ENCODE results near the gene BRD2.

Gene BRD2

DNA sequence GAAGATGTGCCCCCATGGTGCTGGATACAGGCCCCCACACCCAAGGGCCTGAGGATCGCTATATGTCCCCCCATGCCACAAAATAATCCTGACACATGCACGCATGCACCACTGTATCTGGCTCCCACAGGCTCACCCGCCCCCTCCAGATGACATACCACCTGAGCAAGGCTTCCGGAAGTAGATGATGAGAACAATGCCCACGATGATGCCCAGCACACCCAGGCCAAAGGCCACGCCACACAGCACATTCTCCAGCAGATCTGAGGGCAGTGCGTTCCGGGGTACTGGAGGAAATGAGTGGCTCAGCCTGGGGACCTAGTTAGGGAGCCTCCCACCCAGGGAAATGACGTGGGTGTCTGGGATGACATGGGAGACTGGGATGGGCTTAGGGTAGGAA lies 19.3 kb upstream of the BRD2 start:
- no peak for DNase-seq (ENCODE audit: low read depth)

- no peak for DNase-seq (ENCODE audit: low read depth)
Measured at GRCh38 chr6:32950010-32950409, 18.4 kb upstream of the BRD2 start.

- DNase-seq (ENCODE audit: low read depth) = no peak
Measured at GRCh38 chr6:32950449-32950848, 17.9 kb upstream of the BRD2 start.

GRCh38 chr6:32952817-32953739 lies 15.3 kb upstream of the BRD2 start, which contains the start of gene HLA-DMA:
Gene HLA-DMA (minus strand): TSS chr6:32953097. CDS start chr6:32953036, 61 bp downstream.
- DNase-seq (ENCODE audit: low read depth) = no peak

- no peak for DNase-seq (ENCODE audit: low read depth)
Measured at GRCh38 chr6:32953775-32954174, 14.6 kb upstream of the BRD2 start.

- DNase-seq (ENCODE audit: low read depth) = no peak
Measured at GRCh38 chr6:32954267-32954666, 14.1 kb upstream of the BRD2 start.

DNA sequence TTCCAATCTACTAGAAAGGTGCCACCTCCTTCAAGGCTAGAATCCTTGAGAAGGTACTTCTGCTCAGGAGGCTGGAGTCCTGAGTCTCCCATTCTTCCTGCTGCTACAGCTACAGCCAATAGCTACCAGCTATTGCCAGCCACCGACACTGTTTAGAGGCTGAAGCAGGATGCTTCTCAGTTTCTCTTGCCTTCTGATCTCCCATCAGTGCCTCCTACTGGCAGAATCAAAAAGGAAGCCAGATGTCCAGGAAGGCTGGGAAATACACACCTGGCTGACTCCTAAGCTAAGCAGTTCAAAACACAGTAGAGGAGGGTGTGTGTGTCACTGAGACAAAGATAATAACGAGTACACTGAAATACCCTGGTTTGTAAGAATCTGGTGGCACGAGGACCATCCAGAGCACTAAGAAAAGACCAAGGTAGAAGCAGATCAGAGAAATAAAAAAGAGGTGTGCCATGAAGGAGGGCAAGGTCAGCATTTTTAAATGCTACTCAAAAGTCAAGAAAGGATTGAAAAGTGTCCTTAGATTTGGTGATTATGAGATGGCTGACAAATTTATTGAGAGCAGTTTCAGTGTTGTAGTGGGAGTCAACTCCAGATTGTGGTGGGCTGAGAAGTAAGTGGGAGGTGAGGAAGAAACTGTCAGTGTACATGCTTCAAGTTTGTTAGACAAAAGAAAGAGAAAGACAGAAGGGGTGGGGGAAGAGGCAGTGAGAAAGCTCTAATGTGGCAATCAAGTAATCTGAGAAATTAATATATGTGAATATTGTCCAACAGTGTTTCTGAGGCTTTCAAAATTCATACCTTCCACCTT lies 13.2 kb upstream of the BRD2 start:
- no peak for DNase-seq (ENCODE audit: low read depth)

GRCh38 chr6:32956176-32956575 lies 12.2 kb upstream of the BRD2 start:
- DNase-seq (ENCODE audit: low read depth) = no peak

- DNase-seq (ENCODE audit: low read depth) = no peak
Measured at GRCh38 chr6:32960563-32960962, 7.8 kb upstream of the BRD2 start.

DNA sequence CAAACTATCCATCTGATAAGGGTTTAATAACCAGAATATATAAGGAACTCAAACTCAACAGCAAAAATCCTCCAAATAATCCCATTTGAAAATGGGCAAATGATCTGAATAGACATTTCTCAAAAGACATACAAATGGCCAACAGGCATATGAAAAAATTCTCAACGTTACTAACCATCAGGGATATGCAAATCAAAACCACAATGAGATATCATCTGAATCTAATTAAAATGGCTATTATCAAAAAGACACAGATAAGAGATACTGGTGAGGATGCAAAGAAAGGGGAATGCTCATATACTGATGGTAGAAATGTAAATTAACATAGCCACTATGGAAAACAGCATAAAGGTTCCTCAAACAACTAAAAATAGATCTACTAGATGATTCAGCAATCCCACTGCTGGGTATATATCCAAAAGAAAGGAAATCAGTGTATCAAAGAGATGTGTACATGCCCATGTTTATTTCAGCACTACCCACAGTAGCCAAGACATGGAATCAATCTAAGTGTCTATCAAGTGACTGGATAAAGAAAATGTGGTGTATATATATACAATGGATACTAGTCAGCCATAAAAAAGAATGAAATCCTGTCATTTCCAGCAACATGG lies 6.1 kb upstream of the BRD2 start:
- DNase-seq (ENCODE audit: low read depth) = no peak

DNA sequence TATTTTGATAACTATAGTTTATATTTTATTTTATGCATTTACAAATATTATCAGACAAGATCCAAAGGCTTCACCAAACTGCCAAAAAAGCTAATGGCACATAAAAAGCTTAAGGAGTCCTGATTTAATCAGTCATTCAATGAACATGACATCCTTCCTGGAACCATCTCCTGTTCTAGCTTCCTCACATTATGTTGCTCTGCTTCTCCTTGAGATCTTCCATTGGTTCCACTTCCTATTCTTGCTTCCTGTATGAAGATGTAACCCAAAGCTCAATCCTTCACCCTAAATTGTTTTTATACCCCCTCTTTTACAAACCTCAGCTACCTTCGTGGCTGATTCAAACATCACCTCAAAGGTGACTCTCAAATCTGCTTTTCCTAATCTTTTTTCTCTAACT lies 4.5 kb upstream of the BRD2 start:
- DNase-seq (ENCODE audit: low read depth) = no peak

GRCh38 chr6:32964776-32965175 lies 3.6 kb upstream of the BRD2 start:
- no peak for DNase-seq (ENCODE audit: low read depth)

GRCh38 chr6:32967151-32968091 lies 973 bp upstream of the BRD2 start:
- DNase-seq (ENCODE audit: low read depth) = no peak

DNA sequence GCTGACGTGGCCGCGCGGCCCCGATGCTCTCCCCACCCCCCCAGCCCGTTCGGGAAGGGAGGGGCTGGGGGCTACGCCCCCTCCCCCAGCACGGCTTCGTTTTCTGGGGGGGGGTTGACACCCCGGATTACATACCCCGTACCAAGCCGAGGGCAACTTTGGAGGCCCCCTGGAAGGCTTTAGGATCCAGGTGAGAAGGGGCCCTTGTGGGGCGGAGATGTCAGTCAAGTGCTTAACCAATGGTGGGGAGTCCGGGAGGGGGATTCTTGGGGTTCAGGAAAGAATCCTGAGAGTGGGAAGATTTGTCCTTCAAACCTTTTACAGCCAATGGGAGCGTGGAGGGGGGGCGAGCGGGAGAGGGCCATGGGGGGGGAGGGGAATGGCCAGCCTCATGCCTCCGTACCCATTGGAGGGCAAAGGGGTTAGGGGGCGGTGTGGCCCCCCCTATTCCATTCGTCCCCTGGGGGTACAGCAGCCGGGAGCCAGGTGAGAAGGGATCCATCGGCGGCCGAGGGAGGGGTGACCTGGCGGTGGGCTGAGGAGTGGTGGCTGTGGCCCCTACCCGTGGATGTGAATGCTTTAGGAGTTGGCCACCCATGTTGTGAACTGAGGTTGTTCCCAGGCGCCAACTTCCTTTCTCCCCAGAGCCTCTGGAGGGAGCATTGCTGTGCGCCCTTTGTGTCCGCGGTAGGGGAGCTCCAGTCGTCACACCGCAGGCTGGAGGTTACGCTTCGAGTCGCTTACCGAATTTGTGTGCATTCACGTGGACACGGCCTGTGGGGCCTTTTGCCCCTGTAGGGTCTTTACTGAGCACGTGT lies 682 bp downstream of the BRD2 start:
- DNase-seq (ENCODE audit: low read depth) = peak; percentile 48

GRCh38 chr6:32969685-32970412 lies 1.5 kb downstream of the BRD2 start:
- DNase-seq (ENCODE audit: low read depth) = peak; percentile 54

DNA sequence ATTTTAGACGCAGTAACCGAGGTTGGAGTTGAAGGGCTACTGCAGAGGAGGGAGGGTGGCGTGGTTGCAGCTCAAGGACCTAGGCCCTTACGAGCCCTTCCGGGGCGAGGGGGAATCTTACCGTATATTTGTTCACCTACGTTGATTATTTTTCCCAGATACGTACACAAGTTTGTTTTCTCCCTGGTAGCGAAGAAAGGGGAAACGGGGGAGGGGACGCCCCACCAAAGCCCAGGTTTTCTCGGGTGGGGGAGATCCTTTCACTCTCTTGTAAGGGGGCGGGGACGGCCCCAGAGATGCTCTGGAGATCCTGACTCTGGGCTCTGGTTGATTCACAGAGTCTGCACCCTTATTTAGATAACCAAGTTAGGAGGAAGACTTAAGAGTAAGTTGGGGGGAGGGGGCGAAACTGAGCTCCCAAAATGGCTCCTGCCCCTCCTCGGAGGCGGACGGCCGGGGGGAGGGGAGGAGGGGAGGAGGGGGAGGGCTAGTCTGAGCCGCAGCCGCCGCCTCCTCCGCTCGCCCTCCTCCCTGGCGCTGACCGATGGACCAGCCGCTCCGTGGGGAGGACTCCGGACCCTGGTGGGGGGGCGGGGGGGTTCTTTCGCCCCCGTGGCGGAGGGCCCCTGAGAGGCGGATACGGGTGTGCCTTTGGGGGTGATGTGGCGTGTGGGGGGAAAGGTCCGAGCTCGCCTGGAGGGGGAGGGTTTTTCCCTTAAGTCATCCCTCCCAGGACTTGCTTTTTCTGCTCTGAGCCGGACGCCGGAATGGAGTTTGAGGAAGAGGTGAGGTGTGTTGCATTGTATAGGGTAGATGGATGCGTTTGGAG lies 2.2 kb downstream of the BRD2 start:
- DNase-seq (ENCODE audit: low read depth) = peak; percentile 64

DNA sequence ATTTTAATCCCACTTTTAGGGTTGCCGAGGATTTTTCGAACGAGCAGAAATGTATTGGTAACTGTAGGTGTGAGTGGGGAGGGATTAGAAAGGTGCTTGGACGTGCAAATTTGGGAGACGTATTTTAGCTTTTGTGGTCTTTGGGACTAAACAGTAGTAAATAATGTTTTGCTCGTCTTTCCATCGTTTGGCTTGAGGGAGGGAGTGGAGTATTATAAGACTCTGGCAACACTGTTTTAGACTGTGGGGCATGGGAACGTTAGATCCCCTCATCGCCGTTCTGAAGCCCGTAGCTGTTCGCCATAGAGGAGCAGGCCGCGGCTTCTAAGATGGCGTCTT lies 2.8 kb downstream of the BRD2 start:
- no peak for DNase-seq (ENCODE audit: low read depth)

DNA sequence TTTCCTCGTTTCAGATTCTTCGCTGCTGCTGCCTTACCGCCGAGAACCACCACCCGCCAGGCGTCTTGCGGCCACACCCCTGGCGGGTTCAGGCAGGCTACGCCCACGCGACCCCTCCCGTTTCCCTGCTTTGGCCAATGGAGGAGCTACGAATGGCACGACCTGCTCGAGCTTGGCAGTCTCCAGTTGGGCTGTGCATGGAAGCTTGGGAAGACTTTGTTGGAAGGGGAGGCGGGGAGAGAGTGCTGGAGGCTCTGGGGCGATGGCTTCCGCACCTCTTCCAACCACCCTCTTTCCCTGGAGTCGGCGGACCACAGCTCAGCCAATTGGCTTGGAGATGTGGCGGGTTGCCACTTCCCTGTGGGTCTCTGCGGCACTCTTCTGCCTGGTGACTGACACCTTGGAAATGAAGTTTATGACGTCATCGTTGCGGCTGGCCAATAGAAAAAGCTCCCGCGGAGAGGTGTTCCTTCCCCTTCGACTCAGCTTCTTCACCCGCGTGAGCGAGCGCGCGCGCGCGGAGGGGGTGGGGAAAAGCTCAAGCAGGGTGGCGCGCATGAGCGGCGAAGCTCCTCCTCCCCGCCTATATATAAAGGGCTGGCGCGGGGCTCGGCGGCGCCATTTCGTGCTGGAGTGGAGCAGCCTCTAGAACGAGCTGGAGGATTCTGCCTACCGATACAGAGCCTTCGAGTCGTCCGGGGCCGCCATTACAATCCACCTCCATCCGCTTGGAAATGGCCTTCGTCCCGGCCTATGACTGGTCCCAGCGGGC lies 3.4 kb downstream of the BRD2 start:
- DNase-seq (ENCODE audit: low read depth) = peak; percentile 98
